SK-N-DZ (cell line): ENCODE data around the gene SALL1.

ENCODE experiments used
- DNase-seq: peaks from one replicate; pipeline ENCODE4 v3.0.0-alpha.2; 2015; ENCODE audit warnings: low spot score

The SALL1 gene

DNA sequence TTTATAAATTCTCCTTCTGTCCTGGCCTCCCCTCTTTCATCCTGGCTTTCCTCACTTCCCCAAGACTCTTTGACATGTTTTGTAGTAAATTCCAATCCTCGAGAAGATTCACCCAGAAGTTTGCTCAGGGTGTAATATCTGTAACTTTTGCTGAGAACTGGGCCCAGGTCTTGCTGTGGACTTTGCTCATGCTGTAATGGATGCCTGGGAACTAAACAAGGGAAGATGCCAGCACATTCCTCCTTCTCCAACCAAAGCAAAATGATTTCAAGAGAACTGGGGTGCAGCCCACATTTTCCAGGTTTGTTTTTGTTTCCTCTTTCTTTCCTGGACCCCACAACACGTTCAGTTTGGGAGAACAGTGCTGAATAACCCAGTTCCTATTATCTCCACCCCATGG, 6.6 kb upstream of the SALL1 start:
- DNase-seq: no peak

GRCh38 chr16:51156807-51157200, 5.7 kb upstream of the SALL1 start:
- no peak for DNase-seq

- DNase-seq: no peak
Measured at GRCh38 chr16:51155820-51156806, 5.0 kb upstream of the SALL1 start.

DNA sequence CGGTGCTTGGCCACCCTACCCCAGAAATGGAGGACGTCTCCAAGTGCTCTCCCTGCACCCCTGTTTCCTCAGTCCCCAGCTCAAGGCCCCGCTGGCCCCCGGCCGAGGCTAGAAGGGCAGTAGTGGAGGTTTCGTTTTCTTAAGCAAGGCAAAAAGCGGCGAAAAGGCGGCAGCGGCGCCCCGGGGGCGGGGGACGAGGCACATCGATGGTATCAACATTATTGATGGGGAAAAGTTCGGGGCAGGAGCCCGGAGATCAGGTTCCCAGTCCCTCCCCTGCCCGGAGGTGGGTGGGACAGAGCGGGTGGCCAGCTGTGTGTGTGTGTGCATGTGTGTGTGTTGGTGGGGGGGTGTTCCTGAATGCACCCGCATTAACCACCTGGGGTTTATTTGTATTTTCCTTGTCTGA, 4.1 kb upstream of the SALL1 start:
- DNase-seq: no peak

DNA sequence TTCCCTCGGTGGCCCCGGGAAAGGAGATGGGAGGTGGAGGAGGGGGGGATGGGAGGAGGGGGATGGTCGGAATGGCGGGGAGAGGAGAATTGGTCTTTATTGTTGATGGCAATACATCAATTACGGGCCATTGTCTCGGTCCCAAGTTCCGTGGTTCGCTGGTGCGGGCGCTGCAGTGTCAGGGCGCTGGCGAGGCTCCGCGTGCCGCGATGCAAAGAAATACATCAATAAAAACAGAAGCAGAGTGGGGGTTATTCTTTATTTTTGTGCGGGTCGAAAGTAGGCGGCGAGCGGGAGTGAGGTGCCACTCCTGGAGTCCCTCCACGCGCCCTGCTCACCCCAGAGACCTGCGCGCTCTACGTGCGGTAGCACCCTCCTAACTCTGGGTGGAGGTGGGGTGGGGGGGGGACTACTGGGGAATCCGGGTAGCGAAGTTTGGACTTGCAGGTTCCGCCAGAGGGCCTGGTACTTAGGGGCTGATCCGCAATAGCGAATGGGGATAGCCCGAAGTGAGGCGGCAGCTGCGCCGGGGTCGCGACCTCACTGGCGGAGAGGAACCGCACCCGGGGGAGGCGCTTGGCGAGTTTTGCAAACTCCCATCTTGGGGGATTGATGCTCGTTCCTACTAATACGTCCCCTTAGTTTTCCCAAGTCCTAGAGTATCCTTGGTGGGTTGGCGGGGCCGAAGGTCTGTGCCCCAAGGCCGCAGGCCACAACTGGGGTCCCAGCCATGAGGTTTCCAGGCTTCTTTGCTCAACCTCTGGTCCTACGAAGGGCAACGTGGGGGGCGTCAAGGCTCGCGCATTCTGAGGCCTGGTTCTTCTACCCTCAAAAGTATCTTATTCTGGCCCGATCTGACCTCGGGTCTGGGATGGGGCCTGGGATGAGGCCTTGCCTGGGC, 3.5 kb upstream of the SALL1 start:
- no peak for DNase-seq

DNA sequence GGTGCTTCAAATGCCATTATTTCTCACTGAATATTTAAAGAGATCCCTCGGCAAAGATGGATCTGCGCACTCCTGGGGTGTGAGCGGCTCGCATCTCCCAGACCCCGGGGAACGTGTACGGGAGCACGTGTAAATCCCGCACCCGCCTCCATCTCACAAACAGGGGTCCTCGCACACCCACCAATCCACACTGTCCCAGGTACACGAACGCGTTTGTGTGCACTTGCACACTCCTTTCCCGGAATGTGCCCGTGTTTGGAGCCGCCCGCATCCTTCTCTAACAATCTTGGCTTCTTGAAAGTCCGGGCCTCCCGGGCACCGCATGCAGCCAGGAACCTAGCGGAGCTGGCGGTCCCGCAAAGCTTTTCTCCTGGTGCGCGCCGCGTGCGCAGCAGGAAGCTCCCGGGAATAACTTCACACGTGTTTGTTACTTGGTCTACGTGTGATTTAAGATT, 2.5 kb upstream of the SALL1 start:
- no peak for DNase-seq

GRCh38 chr16:51152691-51153576, 1.9 kb upstream of the SALL1 start:
- peak; percentile 13 for DNase-seq

- DNase-seq: peak; percentile 60
Measured at GRCh38 chr16:51151961-51152663, 1.0 kb upstream of the SALL1 start.

GRCh38 chr16:51151435-51151960, 428 bp upstream of the SALL1 start:
- peak; percentile 80 for DNase-seq

DNA sequence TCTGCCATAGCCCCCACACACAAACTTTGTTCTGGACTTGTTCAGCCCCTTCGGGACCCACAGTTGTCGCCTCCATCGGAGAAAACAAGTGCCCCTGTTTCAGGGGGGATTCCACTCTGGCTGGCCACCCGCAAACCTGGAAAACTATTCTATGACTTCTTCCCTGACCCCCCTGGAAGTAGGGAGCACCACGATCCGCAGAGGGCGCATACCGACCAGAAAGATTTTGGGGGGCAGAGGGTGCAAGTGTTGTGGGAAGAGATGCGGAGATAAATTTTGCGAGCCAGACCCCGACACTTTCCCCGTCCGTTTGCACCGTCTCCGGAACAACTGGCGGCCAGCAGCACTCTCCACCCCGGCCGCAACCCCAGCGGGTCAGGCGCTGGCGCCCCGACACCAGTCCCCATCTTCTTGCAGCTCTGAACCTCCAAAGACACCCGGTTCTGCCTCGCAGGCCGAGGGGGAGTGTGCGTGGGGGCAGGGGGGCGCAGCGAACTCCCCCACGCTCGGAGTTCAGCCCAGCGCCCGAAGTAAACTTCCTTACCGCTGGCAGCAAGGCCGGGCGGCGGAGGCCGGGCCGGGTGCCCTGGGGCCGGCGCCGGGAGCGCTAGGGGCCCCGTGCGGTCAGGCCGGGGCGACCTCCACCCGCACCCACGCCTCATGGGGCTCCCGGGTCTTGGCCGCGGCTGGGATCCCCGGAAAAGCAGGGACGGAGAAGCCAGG, 744 bp downstream of the SALL1 start:
- DNase-seq: no peak

DNA sequence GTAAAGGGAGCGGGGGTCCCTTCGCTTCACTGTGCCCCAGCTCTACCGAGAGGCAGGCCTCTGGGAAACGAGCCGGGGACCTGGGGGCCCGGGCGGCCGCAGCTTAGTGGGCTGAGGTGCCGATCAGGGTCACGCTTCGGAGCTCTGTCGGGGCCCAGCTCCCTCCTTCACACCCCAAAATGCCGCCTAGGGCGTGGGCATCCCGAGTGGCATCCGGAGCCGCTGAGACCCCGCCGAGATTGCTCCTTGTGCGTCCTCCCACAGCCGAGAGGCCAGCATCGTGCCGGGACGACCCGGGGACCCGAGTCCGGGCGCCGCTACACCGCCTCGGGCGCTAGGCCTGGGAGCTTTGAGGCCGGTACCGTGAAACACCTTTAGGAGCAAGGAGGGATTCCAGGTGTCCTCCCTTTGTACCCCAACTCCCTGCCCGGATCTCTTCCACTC, 1.3 kb downstream of the SALL1 start:
- no peak for DNase-seq

- DNase-seq: no peak
Measured at GRCh38 chr16:51149251-51149661, 1.8 kb downstream of the SALL1 start.

- DNase-seq: no peak
Measured at GRCh38 chr16:51148678-51149228, 2.3 kb downstream of the SALL1 start.

- DNase-seq: no peak
Measured at GRCh38 chr16:51147776-51148677, 3.0 kb downstream of the SALL1 start.

GRCh38 chr16:51146256-51146924, 4.7 kb downstream of the SALL1 start:
- DNase-seq: no peak

DNA sequence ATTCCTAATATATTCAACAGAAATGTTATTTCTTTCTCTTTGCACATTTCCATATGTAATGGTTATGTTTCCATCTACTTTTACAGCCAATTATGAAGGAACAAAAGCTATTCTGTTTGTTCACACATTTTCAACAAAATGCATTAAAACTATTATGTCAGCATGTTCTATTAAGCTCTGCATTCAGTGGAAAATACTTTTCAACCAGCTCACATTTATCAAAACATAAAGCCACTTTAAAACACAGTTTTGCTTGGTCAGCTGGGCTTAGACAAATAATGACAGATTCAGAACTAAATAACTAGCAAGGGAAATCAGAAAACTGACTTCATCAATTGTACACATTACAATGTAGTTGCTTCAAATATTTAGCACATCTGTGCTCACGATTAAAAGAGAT, 6.9 kb downstream of the SALL1 start:
- no peak for DNase-seq

DNA sequence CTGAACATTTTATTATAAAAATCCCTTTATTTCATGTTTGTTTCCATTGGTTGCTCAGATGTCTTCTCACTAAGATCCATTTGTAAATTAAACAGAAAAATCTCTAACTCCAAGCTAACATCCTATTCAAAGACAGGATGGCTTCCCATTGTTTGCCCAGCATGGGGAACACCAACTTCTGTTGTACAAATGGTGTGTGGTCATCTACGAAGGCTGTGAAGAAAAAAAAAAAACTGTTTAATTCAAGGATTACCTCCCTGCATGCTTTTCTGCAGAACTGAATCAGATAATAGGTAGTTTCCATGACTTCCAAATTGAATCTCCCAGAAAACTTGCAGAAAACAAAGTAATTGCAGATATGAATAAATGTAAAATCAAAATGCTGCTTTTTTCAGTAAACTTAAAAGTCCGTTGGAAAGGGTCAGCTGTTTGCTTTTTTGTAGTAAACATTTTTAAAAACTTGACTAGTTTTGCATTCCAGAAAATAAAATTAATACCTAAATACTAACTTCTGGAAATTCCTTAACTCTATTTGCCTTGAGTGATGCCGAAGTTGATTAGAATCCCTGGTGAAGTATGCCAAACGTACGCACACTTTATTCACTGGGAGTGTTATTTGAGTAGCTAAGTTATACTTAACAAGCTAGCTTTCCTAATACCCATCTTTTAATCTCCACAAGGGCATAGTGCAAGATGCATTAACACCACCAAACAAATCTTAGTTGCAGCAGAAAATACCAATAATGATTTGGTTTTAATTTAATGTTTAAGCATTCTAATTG, 7.7 kb downstream of the SALL1 start:
- no peak for DNase-seq
